DMS53 treated with DMSO at 0.1 percent for 48 hours (cell line): ENCODE results near the gene TMEM178A.
"Not testable (repeated sequence)": the region's sequence is repeated elsewhere in the genome, so short reads cannot be mapped to it uniquely, and the experiment has no call there.

ENCODE experiments used
- DNase-seq: peaks from one replicate; lab custom pipeline; 2025; ENCODE audit not compliant: unreplicated experiment; lab: John Stamatoyannopoulos, UW

Gene TMEM178A

GRCh38 chr2:39665811-39666490, at the start of gene TMEM178A:
TSS of gene TMEM178A (plus strand) at chr2:39665917. CDS start at chr2:39665975, 58 bp downstream.
- DNase-seq, result no peak

GRCh38 chr2:39618236-39618635, 47.5 kb upstream of the TMEM178A start:
- no peak for DNase-seq

- no peak for DNase-seq
Measured at GRCh38 chr2:39618736-39619135, 47.0 kb upstream of the TMEM178A start.

GRCh38 chr2:39620067-39620466, 45.6 kb upstream of the TMEM178A start:
- DNase-seq, result no peak

GRCh38 chr2:39621596-39621995, 44.1 kb upstream of the TMEM178A start:
- no peak for DNase-seq

GRCh38 chr2:39622860-39623259, 42.9 kb upstream of the TMEM178A start:
- no peak for DNase-seq

- DNase-seq, result no peak
Measured at GRCh38 chr2:39623917-39624316, 41.8 kb upstream of the TMEM178A start.

- DNase-seq, result no peak
Measured at GRCh38 chr2:39625193-39625926, 40.4 kb upstream of the TMEM178A start.

GRCh38 chr2:39625927-39626270, 39.8 kb upstream of the TMEM178A start:
- no peak for DNase-seq

GRCh38 chr2:39628346-39628745, 37.4 kb upstream of the TMEM178A start:
- DNase-seq, result not testable (repeated sequence)

GRCh38 chr2:39629646-39630045, 36.1 kb upstream of the TMEM178A start:
- DNase-seq, result no peak

- DNase-seq, result no peak
Measured at GRCh38 chr2:39631256-39631655, 34.5 kb upstream of the TMEM178A start.

GRCh38 chr2:39631718-39632117, 34.0 kb upstream of the TMEM178A start:
- DNase-seq, result no peak

GRCh38 chr2:39632876-39633275, 32.8 kb upstream of the TMEM178A start:
- DNase-seq, result no peak

GRCh38 chr2:39636306-39636705, 29.4 kb upstream of the TMEM178A start:
- DNase-seq, result no peak

- no peak for DNase-seq
Measured at GRCh38 chr2:39638581-39638980, 27.1 kb upstream of the TMEM178A start.

GRCh38 chr2:39640107-39640506, 25.6 kb upstream of the TMEM178A start:
- no peak for DNase-seq

GRCh38 chr2:39640681-39641080, 25.0 kb upstream of the TMEM178A start:
- no peak for DNase-seq

GRCh38 chr2:39641635-39642034, 24.1 kb upstream of the TMEM178A start:
- no peak for DNase-seq

- no peak for DNase-seq
Measured at GRCh38 chr2:39642051-39642718, 23.5 kb upstream of the TMEM178A start.

GRCh38 chr2:39645826-39646225, 19.9 kb upstream of the TMEM178A start:
- DNase-seq, result no peak

- no peak for DNase-seq
Measured at GRCh38 chr2:39646267-39646666, 19.4 kb upstream of the TMEM178A start.
